GM13976 (cell line): Measurements from ENCODE around the gene DNAJB13.

Experiments used
- DNase-seq: peaks from one replicate; pipeline ENCODE4 v3.0.0; 2012; ENCODE audit warnings: low spot score
- CTCF ChIP-seq: IDR thresholded peaks from 2 replicates; pipeline ENCODE4 v1.5.1; 2012; ENCODE audit warnings: borderline replicate concordance, mild to moderate bottlenecking; ENCODE audit not compliant: insufficient read depth; ENCODE audit errors: extremely low read depth, missing control alignments, control extremely low read depth
- in situ Hi-C: fragments of 300-500 bp; cut with MboI; formaldehyde crosslinking; loops from one replicate; pipeline ENCODE4 v1.12.0; 2022; ENCODE audit warnings: low sequenced_read_pairs, mixed read lengths, inconsistent platforms; ENCODE audit not compliant: unreplicated experiment

Gene DNAJB13

GRCh38 chr11:74007691-74008372 is 57.0 kb downstream of the DNAJB13 start:
- in situ Hi-C loops: no loop called here
- no peak for DNase-seq
- TF ChIP-seq CTCF: no peak

- in situ Hi-C loops: no loop called here
- DNase-seq: no peak
- TF ChIP-seq CTCF: no peak
Observed at GRCh38 chr11:74008373-74009229, 57.8 kb downstream of the DNAJB13 start, which contains the start of gene UCP3. TSS of gene UCP3 (minus strand) at chr11:74009085. CDS start at chr11:74007042, 2,043 bp downstream.

- in situ Hi-C loops: no loop called here
- TF ChIP-seq CTCF: no peak
- no peak for DNase-seq
Observed at GRCh38 chr11:74009230-74009547, 58.4 kb downstream of the DNAJB13 start.

GRCh38 chr11:74009675-74010305 is 59.0 kb downstream of the DNAJB13 start:
- in situ Hi-C loops: no loop called here
- TF ChIP-seq CTCF: no peak
- DNase-seq: no peak

GRCh38 chr11:74010306-74011300 is 59.8 kb downstream of the DNAJB13 start:
- in situ Hi-C loops: no loop called here
- TF ChIP-seq CTCF: no peak
- no peak for DNase-seq
